ENCODE data around the gene ATP5ME. TPM values are rescaled to one million over a fixed set of nuclear protein-coding genes. Genes with fewer than 3 reads are reported as not detected.

The ATP5ME gene
- total and polyA plus RNA-seq, 2 of the 13 experiments (the other 11 are each of a cell fraction or from before 2014, with no cell fraction given) = 305 to 753 TPM

GRCh38 chr4:687048-687970 lies 13.2 kb upstream of the ATP5ME start (continued):
- TF ChIP-seq CSRNP1 (CRISPR knock-in tag; IDR thresholded peaks at IDR 0.05) (no peak), RBM22 (optimal IDR thresholded peaks at IDR 0.05; ENCODE audit: low read length) (no peak), CREB3 (CRISPR knock-in tag; IDR thresholded peaks at IDR 0.05) (0 out of 2 replicates have a peak, but pooled peaks have one; percentile 41), TEAD2 (CRISPR knock-in tag; IDR thresholded peaks at IDR 0.05) (no peak), CHD2 (IDR thresholded peaks at IDR 0.05; ENCODE audit: low read depth, low read length) (no peak), JARID2 (CRISPR knock-in tag; IDR thresholded peaks at IDR 0.05; ENCODE audit: insufficient replicate concordance) (no peak), ZNF232 (CRISPR knock-in tag; IDR thresholded peaks at IDR 0.05; ENCODE audit: borderline replicate concordance) (0 out of 2 replicates have a peak, but pooled peaks have one; percentile 74), SIX4 (CRISPR knock-in tag; IDR thresholded peaks at IDR 0.05) (no peak), ZNF326 (CRISPR knock-in tag; IDR thresholded peaks at IDR 0.05; ENCODE audit: borderline replicate concordance) (no peak), MXD1 (CRISPR knock-in tag; IDR thresholded peaks at IDR 0.05) (no peak; the same call in none of the 2 replicates), ZNF34 (CRISPR knock-in tag; IDR thresholded peaks at IDR 0.05; ENCODE audit: borderline replicate concordance) (no peak), ATRX (CRISPR knock-in tag; IDR thresholded peaks at IDR 0.05; ENCODE audit: borderline replicate concordance) (no peak), FOXP1 (IDR thresholded peaks at IDR 0.05) (no peak), FOXP1 (CRISPR knock-in tag; IDR thresholded peaks at IDR 0.05) (no peak), GLMP (CRISPR knock-in tag; IDR thresholded peaks at IDR 0.05; ENCODE audit: borderline replicate concordance) (no peak), HDAC2 (CRISPR knock-in tag; IDR thresholded peaks at IDR 0.05) (peak; percentile 54; the same call in 1 of the 2 replicates), GATA4 (IDR thresholded peaks at IDR 0.05; ENCODE audit: borderline replicate concordance, low read depth) (0 out of 2 replicates have a peak, but pooled peaks have one; percentile 41), ZNF788 (CRISPR knock-in tag; IDR thresholded peaks at IDR 0.05; ENCODE audit: borderline replicate concordance) (peak; percentile 64; the same call in 1 of the 2 replicates), CENPT (CRISPR knock-in tag; IDR thresholded peaks at IDR 0.05; ENCODE audit: low read depth) (peak; percentile 4; the same call in 1 of the 2 replicates), ZNF703 (CRISPR knock-in tag; IDR thresholded peaks at IDR 0.05; ENCODE audit: borderline replicate concordance) (no peak)
- TF ChIP-seq, protein P1, sequence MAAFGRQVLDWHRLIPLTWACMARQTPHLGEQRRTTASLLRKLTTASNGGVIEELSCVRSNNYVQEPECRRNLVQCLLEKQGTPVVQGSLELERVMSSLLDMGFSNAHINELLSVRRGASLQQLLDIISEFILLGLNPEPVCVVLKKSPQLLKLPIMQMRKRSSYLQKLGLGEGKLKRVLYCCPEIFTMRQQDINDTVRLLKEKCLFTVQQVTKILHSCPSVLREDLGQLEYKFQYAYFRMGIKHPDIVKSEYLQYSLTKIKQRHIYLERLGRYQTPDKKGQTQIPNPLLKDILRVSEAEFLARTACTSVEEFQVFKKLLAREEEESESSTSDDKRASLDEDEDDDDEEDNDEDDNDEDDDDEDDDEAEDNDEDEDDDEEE (CRISPR knock-in tag; IDR thresholded peaks at IDR 0.05) = 0 out of 2 replicates have a peak, but pooled peaks have one; percentile 45
- TF ChIP-seq, protein P2, sequence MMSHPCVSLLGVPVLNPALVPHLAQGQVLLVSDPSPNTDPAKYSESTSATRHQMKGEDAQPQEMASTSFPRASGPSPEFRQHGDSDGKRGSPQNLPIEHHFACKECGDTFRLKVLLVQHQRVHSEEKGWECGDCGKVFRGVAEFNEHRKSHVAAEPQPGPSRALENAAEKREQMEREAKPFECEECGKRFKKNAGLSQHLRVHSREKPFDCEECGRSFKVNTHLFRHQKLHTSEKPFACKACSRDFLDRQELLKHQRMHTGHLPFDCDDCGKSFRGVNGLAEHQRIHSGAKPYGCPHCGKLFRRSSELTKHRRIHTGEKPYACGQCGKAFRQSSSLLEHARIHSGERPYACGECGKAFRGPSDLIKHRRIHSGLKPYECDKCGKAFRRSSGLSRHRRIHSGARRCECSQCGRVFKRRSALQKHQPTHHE (CRISPR knock-in tag; IDR thresholded peaks at IDR 0.05; ENCODE audit: borderline replicate concordance) = peak; percentile 62; the same call in 1 of the 2 replicates

All from HepG2 (cell line).